HS-27A (cell line): ENCODE measurements around the gene CD300H.

Source experiments
- DNase-seq: peaks from one replicate; pipeline ENCODE4 v3.0.0-alpha.2; 2012; ENCODE audit warnings: low read depth, missing footprints

The CD300H gene

GRCh38 chr17:74567397-74567796 is at the start of gene CD300H:
Gene CD300H, minus strand, starts transcription at chr17:74567509.
- no peak for DNase-seq

- DNase-seq, result no peak
Measured at GRCh38 chr17:74616696-74617095, 49.4 kb upstream of the CD300H start.

GRCh38 chr17:74612046-74612445 is 44.7 kb upstream of the CD300H start:
- DNase-seq, result no peak

- DNase-seq, result no peak
Measured at GRCh38 chr17:74610108-74610507, 42.8 kb upstream of the CD300H start.

GRCh38 chr17:74608511-74608910 is 41.2 kb upstream of the CD300H start:
- DNase-seq, result no peak

GRCh38 chr17:74607221-74607620 is 39.9 kb upstream of the CD300H start:
- DNase-seq, result no peak

- no peak for DNase-seq
Measured at GRCh38 chr17:74606050-74606449, 38.7 kb upstream of the CD300H start.

GRCh38 chr17:74605361-74605760 is 38.1 kb upstream of the CD300H start:
- DNase-seq, result peak; percentile 2

- no peak for DNase-seq
Measured at GRCh38 chr17:74604761-74605160, 37.5 kb upstream of the CD300H start.

GRCh38 chr17:74604200-74604599 is 36.9 kb upstream of the CD300H start:
- DNase-seq, result no peak

- no peak for DNase-seq
Measured at GRCh38 chr17:74603746-74604145, 36.4 kb upstream of the CD300H start.

- no peak for DNase-seq
Measured at GRCh38 chr17:74603037-74603635, 35.8 kb upstream of the CD300H start.

- DNase-seq, result no peak
Measured at GRCh38 chr17:74601944-74602572, 34.7 kb upstream of the CD300H start.

- DNase-seq, result no peak
Measured at GRCh38 chr17:74599448-74599939, 32.2 kb upstream of the CD300H start.

- no peak for DNase-seq
Measured at GRCh38 chr17:74599023-74599399, 31.7 kb upstream of the CD300H start.

GRCh38 chr17:74598346-74599022 is 31.2 kb upstream of the CD300H start:
- no peak for DNase-seq

GRCh38 chr17:74597069-74597790 is 29.9 kb upstream of the CD300H start:
- DNase-seq, result no peak

- DNase-seq, result no peak
Measured at GRCh38 chr17:74595037-74595750, 27.9 kb upstream of the CD300H start.

- DNase-seq, result no peak
Measured at GRCh38 chr17:74592087-74592990, 25.0 kb upstream of the CD300H start, which contains the start of gene CD300LD. Gene CD300LD, minus strand, starts transcription at chr17:74592283. Its CDS starts 81 bp downstream, at chr17:74592202.

- DNase-seq, result no peak
Measured at GRCh38 chr17:74591503-74591902, 24.2 kb upstream of the CD300H start.

- DNase-seq, result no peak
Measured at GRCh38 chr17:74585711-74586110, 18.4 kb upstream of the CD300H start.
